GM13976 (cell line): Measurements from ENCODE around the gene MS4A3.
"Not testable (repeated sequence)": the region's sequence is repeated elsewhere in the genome, so short reads cannot be mapped to it uniquely, and the experiment has no call there.

Experiments
- DNase-seq: peaks from one replicate; pipeline ENCODE4 v3.0.0; 2012; ENCODE audit warnings: low spot score
- CTCF ChIP-seq: IDR thresholded peaks from 2 replicates; pipeline ENCODE4 v1.5.1; 2012; ENCODE audit warnings: borderline replicate concordance, mild to moderate bottlenecking; ENCODE audit not compliant: insufficient read depth; ENCODE audit errors: extremely low read depth, missing control alignments, control extremely low read depth
- in situ Hi-C: fragments of 300-500 bp; cut with MboI; formaldehyde crosslinking; loops from one replicate; pipeline ENCODE4 v1.12.0; 2022; ENCODE audit warnings: low sequenced_read_pairs, mixed read lengths, inconsistent platforms; ENCODE audit not compliant: unreplicated experiment

MS4A3 gene

GRCh38 chr11:60088364-60088763, 31.9 kb downstream of the MS4A3 start, which contains the start of gene MS4A2:
Gene MS4A2 (plus strand): TSS chr11:60088664. CDS start chr11:60088766, 102 bp downstream.
- in situ Hi-C loops: no loop called here
- TF ChIP-seq CTCF: no peak
- DNase-seq: no peak

DNA sequence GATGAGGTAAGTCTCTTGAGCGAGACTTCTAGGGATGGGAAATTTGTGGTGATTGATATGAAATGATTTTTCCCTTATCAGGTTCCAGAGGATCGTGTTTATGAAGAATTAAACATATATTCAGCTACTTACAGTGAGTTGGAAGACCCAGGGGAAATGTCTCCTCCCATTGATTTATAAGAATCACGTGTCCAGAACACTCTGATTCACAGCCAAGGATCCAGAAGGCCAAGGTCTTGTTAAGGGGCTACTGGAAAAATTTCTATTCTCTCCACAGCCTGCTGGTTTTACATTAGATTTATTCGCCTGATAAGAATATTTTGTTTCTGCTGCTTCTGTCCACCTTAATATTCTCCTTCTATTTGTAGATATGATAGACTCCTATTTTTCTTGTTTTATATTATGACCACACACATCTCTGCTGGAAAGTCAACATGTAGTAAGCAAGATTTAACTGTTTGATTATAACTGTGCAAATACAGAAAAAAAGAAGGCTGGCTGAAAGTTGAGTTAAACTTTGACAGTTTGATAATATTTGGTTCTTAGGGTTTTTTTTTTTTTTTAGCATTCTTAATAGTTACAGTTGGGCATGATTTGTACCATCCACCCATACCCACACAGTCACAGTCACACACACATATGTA, 39.1 kb downstream of the MS4A3 start:
- no peak for DNase-seq
- in situ Hi-C loops: no loop called here
- no peak for TF ChIP-seq CTCF

- no peak for TF ChIP-seq CTCF
- DNase-seq: no peak
- in situ Hi-C loops: no loop called here
These were observed 40.7 kb downstream of the MS4A3 start for GRCh38 chr11:60097189-60097588.

- no peak for TF ChIP-seq CTCF
- in situ Hi-C loops: no loop called here
- no peak for DNase-seq
These were observed 42.0 kb downstream of the MS4A3 start for GRCh38 chr11:60098508-60098907.

DNA sequence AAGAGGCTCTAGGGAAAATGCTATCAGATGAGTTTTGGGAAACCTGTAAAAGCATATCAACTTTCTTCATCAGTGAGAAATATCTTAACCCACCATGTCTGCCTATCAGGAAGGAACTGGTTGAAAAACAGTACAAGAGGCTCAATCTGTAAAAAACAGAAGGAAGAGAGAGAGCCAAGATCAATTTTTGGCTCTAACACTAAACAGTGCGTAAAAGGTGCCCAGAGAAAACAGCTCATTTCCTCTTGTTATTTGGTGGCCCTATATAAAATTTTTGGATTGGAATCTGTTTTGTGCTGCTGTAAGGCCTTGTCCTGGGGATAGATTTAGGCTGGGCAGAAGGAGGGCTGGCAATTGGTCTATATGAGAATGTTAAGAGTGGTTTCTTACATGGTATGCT, 44.1 kb downstream of the MS4A3 start:
- TF ChIP-seq CTCF: no peak
- in situ Hi-C loops: no loop called here
- no peak for DNase-seq

DNA sequence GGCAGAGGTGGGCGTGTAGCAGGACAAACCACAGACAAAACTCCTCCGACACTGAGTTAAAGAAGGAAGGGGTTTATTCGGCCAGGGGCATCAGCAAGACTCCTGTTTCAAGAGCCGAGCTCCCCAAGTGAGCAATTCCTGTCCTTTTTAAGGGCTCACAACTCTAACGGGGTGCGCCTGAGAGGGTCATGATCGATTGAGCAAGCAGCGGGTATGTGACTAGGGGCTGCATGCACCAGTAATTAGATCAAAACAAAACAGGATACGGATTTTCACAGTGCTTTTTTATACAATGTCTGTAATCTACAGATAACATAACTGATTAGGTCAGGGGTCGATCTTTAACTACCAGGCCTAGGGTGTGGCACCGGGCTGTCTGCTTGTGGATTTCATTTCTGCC, 44.9 kb downstream of the MS4A3 start:
- DNase-seq, in situ Hi-C loops: not testable (repeated sequence)

DNA sequence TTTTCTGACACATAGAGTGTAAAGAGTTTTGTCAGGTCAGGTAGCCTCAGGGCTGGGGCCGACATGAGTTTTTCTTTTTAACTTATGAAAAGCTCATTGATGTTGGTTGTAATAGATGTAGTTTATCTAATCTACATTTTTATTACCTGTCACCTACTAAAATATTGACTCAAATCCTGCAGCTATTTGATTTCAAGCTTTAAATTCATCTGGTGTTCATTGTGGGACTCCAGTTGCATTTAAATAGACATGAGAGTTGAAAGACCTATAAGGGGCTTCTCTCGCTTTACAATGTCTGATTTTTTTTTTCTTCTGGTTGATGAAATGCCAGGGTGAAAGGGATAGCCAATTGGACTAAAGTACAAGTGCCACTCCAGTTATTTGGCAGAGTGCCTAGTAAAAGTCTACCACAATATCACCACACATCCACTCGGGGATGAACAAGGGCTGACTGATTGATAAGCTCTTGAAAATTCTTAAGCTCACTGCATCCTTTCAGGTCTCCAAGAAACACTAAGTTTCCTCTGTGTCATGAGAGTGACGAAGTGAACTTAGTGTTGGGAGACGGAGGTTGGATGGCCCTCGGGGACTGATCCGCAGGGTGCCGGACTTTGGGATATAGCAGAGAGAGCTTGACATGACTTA, 48.1 kb downstream of the MS4A3 start:
- in situ Hi-C loops, DNase-seq: not testable (repeated sequence)

DNA sequence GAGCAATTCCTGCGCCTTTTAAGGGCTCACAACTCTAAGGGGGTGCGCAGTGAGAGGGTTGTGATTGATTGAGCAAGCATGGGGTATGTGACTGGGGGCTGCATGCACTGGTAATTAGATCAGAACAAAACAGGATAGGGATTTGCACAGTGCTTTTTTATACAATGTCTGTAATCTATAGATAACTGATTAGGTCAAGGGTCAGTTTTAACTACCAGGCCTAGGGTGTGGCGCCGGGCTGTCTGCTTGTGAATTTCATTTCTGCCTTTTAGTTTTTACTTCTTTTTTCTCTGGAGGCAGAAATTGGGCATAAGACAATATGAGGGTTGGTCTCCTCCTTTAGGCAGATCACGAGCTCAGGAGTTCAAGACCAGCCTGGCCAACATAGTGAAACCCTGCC, 52.2 kb downstream of the MS4A3 start:
- in situ Hi-C loops, DNase-seq: not testable (repeated sequence)
